Stimulated activated CD8-positive, alpha-beta memory T cell treated with anti-CD3 and anti-CD28 coated beads, Interleukin-12 subunit alpha, Interleukin-12 subunit beta, amount 100 ng/mL, for 4 hours (primary cell): ENCODE data around the gene STRIP2.
"Not testable (repeated sequence)": the region's sequence is repeated elsewhere in the genome, so short reads cannot be mapped to it uniquely, and the experiment has no call there.

Experiments used
- DNase-seq: peaks from one replicate; pipeline ENCODE4 v3.0.0-alpha.2; 2020; ENCODE audit warnings: low read depth

The STRIP2 gene

DNA sequence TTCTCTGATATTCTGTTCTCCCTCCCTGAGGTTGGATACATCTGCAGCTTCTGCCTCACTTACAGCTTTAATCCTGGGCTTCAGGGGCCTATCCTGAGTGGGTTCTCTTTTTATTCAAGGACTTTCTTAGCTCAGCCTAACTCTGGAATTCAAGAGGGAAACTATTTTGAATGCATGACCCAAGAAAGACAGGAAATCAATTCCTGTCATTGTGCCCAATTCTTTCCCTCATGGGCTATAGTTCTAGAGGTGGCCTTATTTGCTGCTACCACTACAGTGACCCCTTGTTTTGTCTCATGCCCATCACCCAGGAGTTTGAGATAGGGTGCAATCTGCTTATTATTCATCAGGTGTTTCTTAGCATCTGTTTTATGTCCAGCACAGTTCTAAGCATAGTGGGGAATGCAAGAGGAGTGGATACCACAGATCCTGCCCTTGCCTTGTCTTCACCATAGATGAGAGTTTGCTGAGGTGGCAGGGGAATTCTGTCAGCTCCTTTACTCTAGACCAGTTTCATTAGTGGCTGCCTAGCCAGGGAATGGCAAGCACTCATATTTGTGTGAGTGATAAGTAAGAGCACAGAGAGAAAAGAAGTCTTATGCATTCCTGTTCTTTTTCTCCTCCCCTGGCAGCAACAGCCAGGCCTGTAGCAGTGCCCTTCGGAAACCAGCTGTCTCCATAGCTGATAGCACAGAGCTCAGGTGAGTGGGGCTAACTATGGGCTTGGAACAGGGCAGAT, 19.4 kb downstream of the STRIP2 start:
- no peak for DNase-seq

DNA sequence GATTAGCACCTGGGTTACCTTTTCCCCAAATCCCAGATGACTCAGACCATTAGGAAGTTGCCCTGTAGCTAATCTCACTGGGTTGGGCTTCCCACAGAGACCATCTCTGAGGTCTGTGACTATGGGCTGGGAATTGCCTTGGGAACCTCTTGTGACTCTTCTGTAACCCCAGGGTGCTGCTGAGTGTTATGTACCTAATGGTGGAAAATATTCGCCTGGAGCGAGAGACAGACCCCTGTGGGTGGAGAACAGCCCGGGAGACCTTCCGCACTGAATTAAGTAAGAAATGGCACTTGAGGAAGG, 20.0 kb downstream of the STRIP2 start:
- no peak for DNase-seq

DNA sequence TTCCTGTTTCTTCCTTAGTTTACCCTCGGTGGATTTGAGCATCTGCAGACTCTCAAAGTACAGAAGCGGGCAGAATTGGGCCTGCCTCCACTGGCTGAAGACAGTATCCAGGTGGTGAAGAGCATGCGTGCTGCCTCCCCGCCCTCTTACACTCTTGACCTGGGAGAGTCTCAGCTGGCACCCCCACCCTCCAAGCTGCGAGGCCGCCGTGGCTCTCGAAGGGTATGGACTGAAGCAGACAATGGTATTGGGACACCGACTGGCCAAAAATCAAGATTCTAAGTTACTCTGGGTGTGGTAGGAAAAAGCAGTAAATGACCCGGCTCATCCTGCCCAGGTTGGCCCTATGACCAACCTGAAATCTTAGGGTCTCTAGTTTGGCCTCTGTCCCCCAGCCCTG, 22.2 kb downstream of the STRIP2 start:
- no peak for DNase-seq

DNA sequence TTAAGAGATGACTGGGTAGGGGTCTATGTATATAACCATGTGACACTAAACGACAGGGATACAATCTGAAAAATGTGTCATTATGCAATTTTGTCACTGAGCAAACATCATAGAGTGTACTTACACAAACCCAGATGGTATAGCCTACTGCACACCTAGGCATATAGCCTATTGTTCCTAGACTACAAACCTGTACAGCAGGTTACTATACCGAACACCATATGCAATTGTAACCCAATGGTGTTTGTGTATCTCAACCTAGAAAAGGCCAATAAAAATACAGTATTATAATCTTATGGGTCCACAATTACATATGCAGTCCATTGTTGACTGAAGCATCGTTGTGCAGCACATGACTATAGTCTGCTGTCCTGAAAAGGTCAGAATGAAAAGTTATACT, 22.9 kb downstream of the STRIP2 start:
- DNase-seq = no peak

DNA sequence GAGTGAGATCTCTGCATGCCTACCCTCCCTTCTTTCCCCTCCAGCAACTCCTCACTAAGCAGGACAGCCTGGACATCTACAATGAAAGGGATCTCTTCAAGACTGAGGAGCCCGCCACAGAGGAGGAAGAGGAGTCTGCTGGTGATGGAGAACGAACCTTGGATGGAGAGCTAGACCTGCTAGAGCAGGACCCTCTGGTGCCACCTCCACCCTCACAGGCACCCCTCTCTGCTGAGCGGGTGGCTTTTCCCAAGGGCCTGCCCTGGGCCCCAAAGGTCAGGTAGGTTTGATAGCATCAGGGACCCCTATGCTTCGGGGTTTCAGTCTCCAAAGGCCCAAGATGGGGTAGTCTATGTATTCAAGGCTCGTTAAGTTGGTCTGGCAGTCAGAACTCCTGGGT, 23.9 kb downstream of the STRIP2 start:
- DNase-seq = no peak

DNA sequence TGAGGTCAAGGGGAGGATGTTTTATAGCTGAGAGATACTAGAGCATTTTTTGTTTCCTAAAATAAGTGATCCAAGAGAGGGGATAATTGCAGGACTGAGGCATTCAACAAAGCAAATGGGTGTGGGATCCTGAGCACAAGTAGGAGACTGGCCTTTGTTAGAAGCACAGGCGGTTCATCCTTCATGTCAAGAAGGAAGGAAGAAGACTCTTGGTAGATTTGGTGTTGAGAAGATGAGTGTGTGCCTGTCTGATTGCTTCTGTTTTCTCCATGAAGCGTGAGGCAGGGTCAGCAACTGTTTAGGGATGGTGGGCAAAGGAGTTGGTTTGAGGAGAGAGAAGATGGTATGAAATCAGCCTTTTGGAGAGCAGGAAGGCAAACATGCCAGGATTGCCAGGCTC, 27.6 kb downstream of the STRIP2 start:
- DNase-seq = no peak

DNA sequence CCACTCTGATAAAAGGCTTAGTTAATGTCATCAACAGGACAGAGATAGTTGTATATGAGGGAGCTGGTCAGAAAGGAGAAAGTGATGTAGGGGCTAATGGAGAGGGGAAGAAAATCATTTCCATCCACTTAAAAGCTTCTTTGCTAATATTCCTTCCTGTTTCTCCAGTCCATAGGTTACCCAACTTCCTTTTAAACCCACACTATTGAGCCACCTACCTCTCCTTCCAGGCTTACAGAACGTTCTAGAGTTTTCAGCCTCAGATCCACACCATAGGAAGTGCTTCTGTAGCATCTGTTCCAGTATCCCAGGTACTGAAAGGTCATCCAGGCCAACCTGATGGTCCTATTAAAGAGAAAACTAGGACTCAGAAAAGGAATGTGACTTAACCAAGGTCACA, 28.2 kb downstream of the STRIP2 start:
- no peak for DNase-seq

DNA sequence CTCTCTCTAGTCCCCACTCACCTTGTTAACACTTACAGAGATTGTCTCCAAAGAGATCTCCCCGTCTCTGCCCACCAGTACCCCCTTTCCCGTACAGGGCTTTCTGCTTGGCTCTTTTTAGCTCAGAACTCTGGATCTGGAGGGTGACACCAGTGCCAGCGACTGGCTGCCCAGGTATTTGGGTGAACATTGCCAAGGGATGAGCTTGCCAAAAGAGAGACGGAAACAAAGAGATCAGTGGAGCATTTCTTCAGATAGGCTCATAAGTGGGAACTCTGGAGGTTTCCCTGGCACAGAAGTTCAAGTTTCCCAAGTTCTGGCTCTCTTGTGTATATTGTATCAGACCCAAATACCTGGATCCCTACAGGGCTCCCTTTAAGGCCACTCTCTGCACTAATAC, 30.0 kb downstream of the STRIP2 start:
- no peak for DNase-seq

DNA sequence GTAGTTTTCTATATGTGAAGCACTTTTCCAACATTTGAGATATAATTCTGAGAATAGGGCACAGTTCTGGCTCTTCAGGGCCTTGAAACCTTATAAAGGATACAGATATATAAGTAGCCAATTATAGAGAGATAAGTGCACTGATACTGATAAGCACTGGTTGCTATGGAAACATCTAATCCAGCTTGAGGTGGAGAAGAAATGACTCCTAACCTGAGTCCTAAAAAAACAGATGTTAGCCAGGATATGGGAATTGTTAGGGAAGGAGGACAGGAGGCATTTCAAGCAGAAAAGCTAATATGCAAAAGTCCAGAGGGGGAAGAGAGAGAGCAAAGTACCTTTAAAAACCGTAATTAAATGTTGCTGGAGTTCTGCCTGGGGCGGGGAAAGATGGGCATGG, 30.8 kb downstream of the STRIP2 start:
- no peak for DNase-seq

DNA sequence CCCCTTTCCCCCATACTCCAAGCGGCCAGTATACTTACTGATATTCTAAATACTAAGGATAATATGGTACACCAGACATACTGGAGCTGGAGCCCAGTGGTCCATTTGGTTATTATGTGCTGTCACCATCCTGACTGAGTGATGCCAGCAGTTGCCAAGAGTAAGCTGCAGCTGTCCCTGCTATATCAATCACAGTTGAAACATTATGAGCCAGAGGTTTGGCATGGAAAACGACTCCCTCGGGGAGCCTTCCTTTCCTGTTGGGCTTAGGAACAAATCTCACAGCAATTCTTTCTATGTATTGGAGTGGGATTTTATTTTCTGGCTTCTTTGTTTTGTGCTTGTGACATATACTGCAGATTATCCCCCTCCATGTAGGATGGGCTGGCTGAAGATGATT, 32.6 kb downstream of the STRIP2 start:
- no peak for DNase-seq

DNA sequence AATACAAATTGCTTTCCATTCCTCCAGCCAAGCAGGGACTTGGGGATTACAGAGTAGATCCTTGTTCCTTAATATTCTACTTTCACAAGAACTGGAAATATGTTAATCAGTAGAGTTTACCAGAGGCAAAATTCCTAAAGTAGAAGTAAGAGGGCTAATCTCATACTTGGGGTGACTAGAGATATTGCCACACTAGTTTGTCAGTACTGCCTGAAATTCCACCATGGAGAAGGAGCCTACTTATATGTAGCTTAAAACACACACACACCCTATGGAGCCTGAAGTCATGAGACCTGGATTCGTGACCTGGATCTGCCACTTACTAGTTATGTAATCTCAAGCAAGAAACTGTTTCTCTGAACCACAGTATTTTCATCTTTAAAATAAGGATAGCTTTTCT, 33.9 kb downstream of the STRIP2 start:
- DNase-seq = no peak

DNA sequence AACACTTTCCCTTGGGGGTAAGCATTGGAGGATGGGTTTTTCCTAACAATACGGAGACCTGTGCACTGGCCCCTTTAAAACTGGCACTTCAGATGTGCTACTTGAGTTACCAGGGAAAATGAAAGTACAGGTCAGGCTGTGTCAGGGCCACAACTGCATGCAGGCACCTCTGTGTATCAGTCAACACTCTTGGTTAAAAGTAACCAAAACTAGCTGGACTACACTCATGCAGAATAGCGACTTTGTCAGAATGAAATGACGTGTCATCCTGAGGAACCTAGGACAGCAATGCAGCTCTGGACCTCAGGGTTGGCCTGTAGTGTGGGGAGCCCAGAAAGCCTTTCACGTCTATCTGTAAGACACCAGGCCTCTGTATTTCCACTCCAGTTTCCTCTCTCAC, 34.3 kb downstream of the STRIP2 start:
- DNase-seq = no peak

DNA sequence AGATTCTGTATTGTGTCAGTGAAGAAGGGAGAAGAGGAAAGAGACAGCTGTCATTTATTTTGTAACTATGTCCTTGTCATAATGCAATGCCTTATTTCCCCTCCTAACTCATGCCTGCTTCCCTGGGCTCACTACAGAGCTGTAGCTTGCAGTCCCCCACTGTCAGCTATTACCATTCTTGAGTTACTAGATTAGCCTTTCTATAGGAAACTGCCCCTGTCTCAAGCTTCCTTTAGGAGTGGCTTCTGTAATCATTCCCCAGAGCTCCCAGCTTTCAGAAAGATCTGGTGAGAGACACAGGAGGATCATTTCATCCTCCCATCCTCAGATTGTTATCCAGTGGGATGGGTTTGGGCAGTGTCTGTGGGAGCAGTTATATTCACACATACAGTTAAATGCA, 35.7 kb downstream of the STRIP2 start:
- DNase-seq = no peak

DNA sequence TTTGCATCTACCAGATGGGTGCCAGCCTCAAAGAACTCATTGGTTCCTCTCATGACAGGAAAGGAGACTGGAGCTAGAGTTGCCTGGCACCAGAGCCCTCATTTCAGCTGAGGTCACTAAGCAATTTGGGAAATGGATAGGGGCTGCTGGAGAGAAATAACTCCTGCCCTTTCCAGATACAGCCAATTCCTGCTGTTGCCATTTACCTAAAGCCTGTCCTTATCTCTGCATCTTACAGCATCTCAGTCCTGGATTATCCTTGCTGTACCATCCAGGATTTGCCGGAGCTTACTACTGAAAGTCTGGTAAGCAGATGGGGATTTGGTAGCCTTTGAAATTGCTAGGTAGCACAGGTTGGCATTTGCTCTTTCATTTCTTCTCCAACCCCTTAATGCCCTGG, 36.2 kb downstream of the STRIP2 start:
- DNase-seq = no peak

DNA sequence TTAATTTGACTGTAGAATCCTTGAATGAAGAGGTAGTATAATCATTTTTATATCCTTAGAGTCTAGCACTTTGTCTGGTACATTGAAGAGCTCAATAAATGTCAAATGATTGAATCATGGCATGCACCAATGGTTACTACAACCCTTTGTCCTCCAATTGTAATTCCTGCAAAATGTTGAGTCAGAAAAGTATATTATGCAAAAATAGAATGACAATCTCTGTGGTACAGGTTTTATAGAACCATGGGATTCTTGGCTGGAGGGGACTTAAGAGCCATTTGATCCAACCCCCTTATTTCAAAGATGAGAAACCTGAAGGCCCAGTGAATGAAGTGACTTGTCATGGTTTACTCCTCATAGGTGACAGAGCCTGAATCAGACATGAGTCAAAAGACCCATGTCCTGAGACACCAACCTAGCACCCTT, 37.2 kb downstream of the STRIP2 start:
- DNase-seq = no peak

DNA sequence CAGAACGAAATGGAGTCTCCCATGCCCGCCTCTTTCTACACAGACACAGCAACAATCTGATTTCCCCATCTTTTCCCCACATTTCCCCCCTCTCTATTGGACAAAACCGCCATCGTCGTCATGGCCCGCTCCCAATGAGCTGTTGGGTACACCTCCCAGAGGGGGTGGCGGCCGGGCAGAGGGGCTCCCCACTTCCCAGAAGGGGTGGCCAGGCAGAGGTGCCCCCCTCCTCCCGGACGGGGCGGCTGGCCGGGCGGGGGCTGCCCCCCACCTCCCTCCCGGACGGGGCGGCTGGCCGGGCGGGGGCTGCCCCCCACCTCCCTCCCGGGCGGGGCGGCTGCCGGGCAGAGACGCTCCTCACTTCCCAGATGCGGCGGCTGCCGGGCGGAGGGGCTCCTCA, 41.7 kb downstream of the STRIP2 start:
- not testable (repeated sequence) for DNase-seq

DNA sequence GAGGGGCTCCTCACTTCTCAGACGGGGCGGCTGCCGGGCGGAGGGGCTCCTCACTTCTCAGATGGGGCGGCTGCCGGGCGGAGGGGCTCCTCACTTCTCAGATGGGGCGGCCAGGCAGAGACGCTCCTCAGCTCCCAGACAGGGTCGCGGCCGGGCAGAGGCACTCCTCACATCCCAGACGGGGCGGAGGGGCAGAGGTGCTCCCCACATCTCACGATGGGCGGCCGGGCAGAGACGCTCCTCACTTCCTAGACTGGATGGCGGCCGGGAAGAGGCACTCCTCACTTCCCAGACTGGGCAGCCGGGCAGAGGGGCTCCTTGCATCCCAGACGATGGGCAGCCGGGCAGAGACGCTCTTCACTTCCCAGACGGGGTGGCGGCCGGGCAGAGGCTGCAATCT, 42.2 kb downstream of the STRIP2 start:
- not testable (repeated sequence) for DNase-seq

DNA sequence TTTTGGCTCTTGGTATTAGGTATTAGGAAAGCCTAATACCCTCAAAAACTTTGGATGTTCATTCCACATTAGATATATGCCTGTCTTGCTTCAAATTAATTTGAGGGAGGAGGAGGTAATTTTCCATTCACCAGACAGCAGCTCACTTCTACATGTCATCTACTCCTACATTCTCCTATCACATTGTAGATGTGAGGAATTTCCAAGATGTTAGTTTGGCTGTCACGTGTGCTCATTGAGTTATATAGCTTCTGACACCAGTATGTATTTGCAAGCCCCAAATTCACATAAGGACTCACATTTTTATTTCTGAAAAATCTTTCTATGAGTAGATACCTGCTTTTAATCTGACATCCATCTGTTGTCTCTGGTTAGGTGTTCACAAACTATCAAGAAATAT, 45.6 kb downstream of the STRIP2 start:
- no peak for DNase-seq

DNA sequence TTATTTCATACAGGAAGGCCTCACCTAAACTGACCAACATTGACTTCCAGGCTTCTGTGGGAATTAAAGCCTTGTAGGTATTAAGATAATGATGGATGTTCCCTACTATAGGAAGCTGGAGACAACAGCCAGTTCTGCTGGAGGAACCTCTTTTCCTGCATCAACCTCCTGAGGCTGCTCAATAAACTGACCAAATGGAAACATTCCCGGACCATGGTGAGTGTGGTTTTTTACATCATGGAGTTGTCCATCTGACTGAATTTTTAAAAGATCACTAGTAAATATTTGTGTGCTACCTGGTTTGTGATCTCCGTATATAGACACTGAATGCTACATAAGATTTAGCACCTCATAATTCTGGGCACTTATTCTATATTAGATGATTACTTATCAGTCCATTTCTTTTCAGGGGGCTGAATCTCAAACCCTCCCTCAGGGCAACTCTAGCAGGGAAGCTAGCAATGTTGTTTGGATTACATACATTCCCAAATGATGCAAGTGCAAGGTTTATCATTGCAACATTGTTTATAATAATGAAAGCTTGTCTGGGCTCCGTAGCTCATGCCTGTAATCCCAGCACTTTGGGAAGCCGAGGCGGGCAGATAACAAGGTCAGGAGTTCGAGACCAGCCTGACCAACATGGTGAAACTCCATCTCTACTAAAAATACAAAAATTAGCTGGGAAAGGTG, 46.6 kb downstream of the STRIP2 start:
- no peak for DNase-seq

DNA sequence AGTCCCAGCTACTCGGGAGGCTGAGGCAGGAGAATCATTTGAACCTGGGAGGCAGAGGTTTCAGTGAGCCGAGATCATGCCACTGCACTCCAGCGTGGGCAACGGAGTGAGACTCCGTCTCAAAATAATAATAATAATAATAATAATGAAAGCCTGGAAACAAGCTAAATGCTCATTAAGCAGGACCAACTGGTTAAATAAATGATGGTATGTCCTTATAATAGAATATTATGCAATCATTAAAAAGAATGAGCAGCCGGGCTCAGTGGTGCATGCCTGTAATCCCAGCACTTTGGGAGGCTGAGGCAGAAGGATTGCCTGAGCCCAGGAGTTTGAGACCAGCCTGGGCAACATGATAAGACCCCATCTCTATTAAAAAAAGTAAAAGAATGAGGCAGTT, 47.1 kb downstream of the STRIP2 start:
- not testable (repeated sequence) for DNase-seq

DNA sequence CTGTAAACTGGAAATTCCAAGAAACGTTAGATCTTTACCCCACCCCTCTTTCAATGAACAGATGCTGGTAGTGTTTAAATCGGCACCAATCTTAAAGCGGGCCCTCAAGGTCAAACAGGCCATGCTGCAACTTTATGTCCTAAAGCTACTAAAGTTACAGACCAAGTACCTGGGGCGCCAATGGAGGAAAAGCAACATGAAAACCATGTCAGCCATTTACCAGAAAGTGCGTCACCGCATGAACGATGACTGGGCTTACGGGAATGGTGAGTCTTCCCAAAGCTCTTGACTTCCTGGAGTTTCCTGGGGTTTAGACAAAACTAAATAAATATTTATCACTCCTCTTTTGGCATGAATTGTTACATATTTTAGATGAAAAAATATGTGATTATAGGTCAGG, 48.5 kb downstream of the STRIP2 start:
- DNase-seq = no peak

DNA sequence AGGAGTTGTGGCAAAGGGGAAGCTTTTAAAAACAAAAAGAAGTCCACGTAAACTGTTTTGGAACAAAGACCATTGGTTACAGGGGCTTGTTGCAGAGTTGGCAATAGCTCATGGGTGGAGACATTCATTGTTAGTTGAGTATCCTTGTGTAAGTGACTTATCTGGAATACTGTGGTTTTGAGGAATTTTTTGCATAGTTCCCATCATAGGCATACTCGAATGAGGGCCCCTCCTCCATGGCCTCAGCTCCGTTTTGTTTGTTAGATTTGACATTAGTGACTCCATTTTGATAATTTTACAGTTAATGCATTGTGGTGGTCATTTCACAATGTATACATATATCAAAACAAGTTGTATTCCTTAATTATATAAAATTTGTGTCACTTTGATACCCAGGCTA, 55.3 kb downstream of the STRIP2 start:
- DNase-seq = no peak

DNA sequence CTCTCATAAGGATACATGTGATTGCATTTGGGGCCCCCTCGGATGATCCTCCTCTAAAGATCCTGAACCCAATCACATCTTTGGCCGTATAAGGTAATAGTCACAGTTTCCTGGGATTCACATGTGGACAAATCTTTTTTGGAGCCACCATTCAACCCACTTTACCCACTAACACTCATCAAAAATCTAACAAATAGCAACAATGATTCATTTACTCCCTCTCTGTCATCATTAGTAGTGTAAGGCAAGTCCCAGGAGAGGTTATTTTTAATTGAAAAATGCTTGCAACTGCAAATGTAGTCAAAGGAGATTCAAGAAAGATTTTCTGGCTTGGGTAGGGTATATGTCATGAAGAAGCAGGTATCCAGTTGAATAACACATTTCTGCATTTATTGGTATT, 58.2 kb downstream of the STRIP2 start:
- no peak for DNase-seq

DNA sequence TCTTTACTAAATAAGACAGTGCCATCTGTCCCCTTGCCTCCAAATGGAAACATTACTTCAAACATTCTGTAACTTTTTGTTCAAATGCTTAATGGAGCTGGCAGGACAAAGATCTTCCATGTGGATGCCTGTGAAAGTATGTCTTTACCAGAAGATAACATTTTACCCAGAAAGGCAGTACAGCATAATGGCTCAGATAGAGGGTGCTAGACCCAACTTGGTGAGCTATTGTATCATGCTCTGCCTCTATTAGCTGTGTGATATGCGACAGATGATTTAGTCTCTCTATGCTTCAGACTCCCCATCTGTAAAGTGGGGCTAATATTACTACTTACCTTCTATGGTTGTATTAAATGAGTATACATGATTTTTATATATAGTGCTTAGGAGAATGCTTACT, 59.3 kb downstream of the STRIP2 start:
- DNase-seq = no peak
